ENCODE data around the gene ANKRD44.

ANKRD44 gene

GRCh38 chr2:197315371-197315770, 4.8 kb upstream of the ANKRD44 start:
- no peak for DNase-seq (ENCODE audit: low read depth, low spot score)

DNA sequence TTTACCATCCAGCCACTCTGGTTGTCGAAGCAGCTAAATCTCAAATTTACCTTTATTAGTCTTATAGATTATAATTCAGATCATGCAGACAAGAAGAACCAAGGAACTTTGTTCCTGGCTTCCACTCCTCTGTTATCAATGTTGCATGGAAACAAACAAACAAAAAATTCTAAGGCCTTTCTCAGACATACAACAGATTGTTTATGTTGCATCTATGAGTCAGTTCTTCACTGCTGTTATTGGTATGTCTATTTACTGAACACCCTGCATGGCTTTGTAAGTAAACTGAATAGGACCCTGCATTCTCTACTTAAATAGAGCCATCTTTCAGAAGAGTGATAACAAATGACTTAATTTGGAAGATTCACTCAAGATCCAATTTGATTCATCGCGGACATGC, 1.6 kb upstream of the ANKRD44 start:
- Histone ChIP-seq H3K9ac (ENCODE audit: insufficient read length, low read depth) (no peak overlapping the region), H3K4me3 (ENCODE audit: insufficient read length, low read depth) (no peak overlapping the region), H3K27me3 (ENCODE audit: insufficient read depth, insufficient read length) (peaks cover 50% of the 10 kb centered on the region), H3K36me3 (ENCODE audit: insufficient read depth, insufficient read length, low read length) (no peaks in the 10 kb centered on the region), H3K9me3 (ENCODE audit: insufficient read depth, low read length) (no peaks in the 10 kb centered on the region), H3K4me1 (ENCODE audit: insufficient read depth, insufficient read length) (peaks cover 3% of the 10 kb centered on the region)
- no peak for DNase-seq (ENCODE audit: low read depth, low spot score)
- TF ChIP-seq YY1 (IDR thresholded peaks at IDR 0.05; ENCODE audit: insufficient read depth, insufficient read length) (no peak), SUZ12 (IDR thresholded peaks at IDR 0.05; ENCODE audit: extremely low read depth, insufficient read depth, insufficient read length) (no peak), ZNF274 (IDR thresholded peaks at IDR 0.05; ENCODE audit: low read depth, low read length) (no peak)

More at GRCh38 chr2:197315371-197315770, 4.8 kb upstream of the ANKRD44 start:
- H3K4me3 ChIP-seq (ENCODE audit: insufficient read length, low read depth), result no peak overlapping the region
- no peak overlapping the region for H3K9ac ChIP-seq (ENCODE audit: insufficient read length, low read depth)
- TF ChIP-seq SUZ12 (IDR thresholded peaks at IDR 0.05; ENCODE audit: extremely low read depth, insufficient read depth, insufficient read length) (no peak), ZNF274 (IDR thresholded peaks at IDR 0.05; ENCODE audit: low read depth, low read length) (no peak), YY1 (IDR thresholded peaks at IDR 0.05; ENCODE audit: insufficient read depth, insufficient read length) (no peak)
- H3K36me3 ChIP-seq (ENCODE audit: insufficient read depth, insufficient read length, low read length), result no peaks in the 10 kb centered on the region
- no peaks in the 10 kb centered on the region for H3K9me3 ChIP-seq (ENCODE audit: insufficient read depth, low read length)
- H3K27me3 ChIP-seq (ENCODE audit: insufficient read depth, insufficient read length), result peaks cover 26% of the 10 kb centered on the region
- H3K4me1 ChIP-seq (ENCODE audit: insufficient read depth, insufficient read length), result peaks cover 3% of the 10 kb centered on the region

- DNase-seq (ENCODE audit: low read depth, low spot score), result no peak
- no peak for TF ChIP-seq ZNF274 (IDR thresholded peaks at IDR 0.05; ENCODE audit: low read depth, low read length)
- TF ChIP-seq YY1 (IDR thresholded peaks at IDR 0.05; ENCODE audit: insufficient read depth, insufficient read length), result no peak
- TF ChIP-seq SUZ12 (IDR thresholded peaks at IDR 0.05; ENCODE audit: extremely low read depth, insufficient read depth, insufficient read length), result no peak
- no peaks in the 10 kb centered on the region for H3K9me3 ChIP-seq (ENCODE audit: insufficient read depth, low read length)
Measured at GRCh38 chr2:197311421-197312033, 947 bp upstream of the ANKRD44 start.

DNA sequence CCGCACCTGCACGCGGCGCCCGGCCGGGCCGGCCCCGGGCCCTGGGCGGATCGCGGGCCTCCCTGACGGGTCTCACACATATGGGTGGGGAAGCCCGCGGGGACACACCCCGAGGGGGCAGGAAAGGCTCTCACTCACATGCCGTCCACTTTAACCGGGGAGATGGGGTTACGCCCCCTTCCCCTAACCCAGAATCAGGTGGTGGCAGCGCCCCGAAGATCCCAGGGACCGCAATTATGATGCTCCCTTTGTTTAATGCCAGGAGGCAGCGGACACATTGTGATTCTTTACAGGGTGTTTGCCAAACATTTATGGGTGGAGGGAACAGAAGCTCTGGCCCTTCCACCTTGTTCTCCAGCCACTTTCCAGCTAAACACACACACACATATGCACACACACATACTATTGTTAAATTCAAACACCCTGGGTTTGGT, 424 bp upstream of the ANKRD44 start:
- DNase-seq (ENCODE audit: low read depth, low spot score), result no peak
- Histone ChIP-seq H3K4me3 (ENCODE audit: insufficient read length, low read depth) (peak overlapping the region; percentile 47), H3K9me3 (ENCODE audit: insufficient read depth, low read length) (no peaks in the 10 kb centered on the region), H3K9ac (ENCODE audit: insufficient read length, low read depth) (peak overlapping the region; percentile 57), H3K27me3 (ENCODE audit: insufficient read depth, insufficient read length) (peaks cover 50% of the 10 kb centered on the region), H3K4me1 (ENCODE audit: insufficient read depth, insufficient read length) (peaks cover 3% of the 10 kb centered on the region), H3K36me3 (ENCODE audit: insufficient read depth, insufficient read length, low read length) (no peaks in the 10 kb centered on the region)
- TF ChIP-seq YY1 (IDR thresholded peaks at IDR 0.05; ENCODE audit: insufficient read depth, insufficient read length) (no peak), SUZ12 (IDR thresholded peaks at IDR 0.05; ENCODE audit: extremely low read depth, insufficient read depth, insufficient read length) (no peak), ZNF274 (IDR thresholded peaks at IDR 0.05; ENCODE audit: low read depth, low read length) (no peak)

More at GRCh38 chr2:197311421-197312033, 947 bp upstream of the ANKRD44 start:
- Histone ChIP-seq H3K27me3 (ENCODE audit: insufficient read depth, insufficient read length) (peaks cover 50% of the 10 kb centered on the region), H3K9ac (ENCODE audit: insufficient read length, low read depth) (peak overlapping the region; percentile 57), H3K36me3 (ENCODE audit: insufficient read depth, insufficient read length, low read length) (no peaks in the 10 kb centered on the region), H3K4me1 (ENCODE audit: insufficient read depth, insufficient read length) (peaks cover 3% of the 10 kb centered on the region), H3K4me3 (ENCODE audit: insufficient read length, low read depth) (peak overlapping the region; percentile 47)

DNA sequence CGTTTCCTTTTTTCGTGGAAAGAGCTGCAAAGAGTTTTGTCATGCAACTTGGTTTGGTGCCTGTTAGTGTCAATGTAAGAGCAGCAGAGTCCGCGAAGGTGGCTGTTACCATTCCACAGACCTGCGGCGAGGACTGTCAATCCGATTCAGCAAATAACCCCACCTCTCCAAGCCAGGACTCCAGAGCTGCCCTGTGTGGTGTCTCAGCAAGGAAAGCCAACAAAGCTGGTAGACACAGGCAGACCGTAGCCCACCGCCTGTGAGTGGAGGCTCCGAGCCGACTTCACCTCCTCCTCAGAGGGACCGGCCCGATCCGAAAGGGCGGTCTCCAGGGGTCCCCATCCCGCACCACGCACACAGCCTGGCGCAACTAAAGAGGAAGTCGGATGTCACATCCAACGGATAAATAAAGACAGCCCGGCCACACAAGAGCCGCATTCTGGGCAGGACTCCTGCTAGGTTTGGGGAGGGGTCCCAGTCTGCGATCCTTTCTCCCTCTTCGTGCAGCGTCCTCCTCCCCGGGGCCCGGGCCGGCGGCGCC, 819 bp downstream of the ANKRD44 start:
- peak overlapping the region; percentile 68 for H3K4me3 ChIP-seq (ENCODE audit: insufficient read length, low read depth)
- DNase-seq (ENCODE audit: low read depth, low spot score), result no peak
- H3K9me3 ChIP-seq (ENCODE audit: insufficient read depth, low read length), result no peaks in the 10 kb centered on the region
- TF ChIP-seq ZNF274 (IDR thresholded peaks at IDR 0.05; ENCODE audit: low read depth, low read length) (no peak), YY1 (IDR thresholded peaks at IDR 0.05; ENCODE audit: insufficient read depth, insufficient read length) (no peak), SUZ12 (IDR thresholded peaks at IDR 0.05; ENCODE audit: extremely low read depth, insufficient read depth, insufficient read length) (no peak)
- peaks cover 50% of the 10 kb centered on the region for H3K27me3 ChIP-seq (ENCODE audit: insufficient read depth, insufficient read length)
- peaks cover 3% of the 10 kb centered on the region for H3K4me1 ChIP-seq (ENCODE audit: insufficient read depth, insufficient read length)
- H3K36me3 ChIP-seq (ENCODE audit: insufficient read depth, insufficient read length, low read length), result no peaks in the 10 kb centered on the region
- H3K9ac ChIP-seq (ENCODE audit: insufficient read length, low read depth), result peak overlapping the region; percentile 81

DNA sequence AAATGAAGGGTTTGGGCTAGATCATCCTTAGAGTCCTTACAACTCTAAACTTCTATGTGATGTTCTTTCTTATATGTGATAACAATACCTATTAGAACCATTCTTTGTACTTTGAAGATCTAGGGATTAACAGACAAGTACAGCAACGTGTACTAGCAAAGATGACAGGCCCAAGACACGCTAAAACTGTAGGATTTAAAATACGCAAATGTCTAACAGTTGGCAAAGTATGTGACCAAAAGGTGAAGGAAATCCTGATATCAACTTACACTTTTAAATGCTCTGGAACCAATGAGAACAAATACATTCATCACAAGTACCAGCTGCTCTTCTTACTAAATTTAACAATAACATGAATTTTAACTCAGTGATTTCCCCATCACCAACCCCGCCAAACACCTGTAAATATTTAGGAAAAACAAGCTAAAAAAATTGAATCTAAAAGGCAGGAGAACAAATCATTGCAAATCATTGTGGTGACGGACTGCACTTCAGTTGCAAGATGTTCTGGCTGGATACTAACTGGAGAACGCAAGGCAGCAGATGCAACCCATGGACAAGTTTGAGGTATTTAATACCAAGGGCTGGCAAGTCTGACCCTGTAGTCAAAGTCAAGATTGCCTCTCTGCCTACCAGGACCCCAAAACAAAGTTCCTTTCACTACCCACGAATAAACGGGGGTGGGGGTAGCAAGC, 1.4 kb downstream of the ANKRD44 start:
- Histone ChIP-seq H3K4me3 (ENCODE audit: insufficient read length, low read depth) (peak overlapping the region; percentile 68), H3K36me3 (ENCODE audit: insufficient read depth, insufficient read length, low read length) (no peaks in the 10 kb centered on the region), H3K9me3 (ENCODE audit: insufficient read depth, low read length) (no peaks in the 10 kb centered on the region), H3K27me3 (ENCODE audit: insufficient read depth, insufficient read length) (peaks cover 50% of the 10 kb centered on the region), H3K4me1 (ENCODE audit: insufficient read depth, insufficient read length) (peaks cover 3% of the 10 kb centered on the region), H3K9ac (ENCODE audit: insufficient read length, low read depth) (peak overlapping the region; percentile 81)
- no peak for DNase-seq (ENCODE audit: low read depth, low spot score)
- no peak for TF ChIP-seq ZNF274 (IDR thresholded peaks at IDR 0.05; ENCODE audit: low read depth, low read length)
- no peak for TF ChIP-seq SUZ12 (IDR thresholded peaks at IDR 0.05; ENCODE audit: extremely low read depth, insufficient read depth, insufficient read length)
- TF ChIP-seq YY1 (IDR thresholded peaks at IDR 0.05; ENCODE audit: insufficient read depth, insufficient read length), result no peak

DNA sequence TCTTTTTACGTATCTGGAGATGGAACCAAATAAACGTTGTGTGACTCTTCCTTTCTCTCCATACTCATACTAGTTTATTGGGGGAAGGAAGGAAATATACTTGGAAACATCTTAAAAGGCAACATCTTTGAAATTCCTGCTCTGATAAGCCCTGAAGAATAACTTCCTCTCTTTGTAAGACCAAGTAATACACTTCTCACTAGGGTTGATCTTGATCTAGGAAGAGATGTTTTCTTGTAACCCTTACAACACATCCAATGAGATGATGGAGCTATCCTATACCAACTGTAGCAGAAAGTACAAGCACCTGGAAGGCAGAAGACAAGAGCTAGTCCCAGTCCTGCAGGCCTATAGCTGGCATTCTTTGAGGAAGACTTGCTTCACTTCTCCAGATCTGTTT, 2.0 kb downstream of the ANKRD44 start:
- H3K4me3 ChIP-seq (ENCODE audit: insufficient read length, low read depth), result no peak overlapping the region
- no peak for TF ChIP-seq SUZ12 (IDR thresholded peaks at IDR 0.05; ENCODE audit: extremely low read depth, insufficient read depth, insufficient read length)
- no peak for TF ChIP-seq YY1 (IDR thresholded peaks at IDR 0.05; ENCODE audit: insufficient read depth, insufficient read length)
- TF ChIP-seq ZNF274 (IDR thresholded peaks at IDR 0.05; ENCODE audit: low read depth, low read length), result no peak

More for the DNA sequence above, 2.0 kb downstream of the ANKRD44 start:
- Histone ChIP-seq H3K4me1 (ENCODE audit: insufficient read depth, insufficient read length) (peaks cover 3% of the 10 kb centered on the region), H3K9ac (ENCODE audit: insufficient read length, low read depth) (no peak overlapping the region), H3K9me3 (ENCODE audit: insufficient read depth, low read length) (no peaks in the 10 kb centered on the region), H3K27me3 (ENCODE audit: insufficient read depth, insufficient read length) (peaks cover 49% of the 10 kb centered on the region), H3K36me3 (ENCODE audit: insufficient read depth, insufficient read length, low read length) (no peaks in the 10 kb centered on the region)
- no peak for DNase-seq (ENCODE audit: low read depth, low spot score)
